GM19193 (cell line): ENCODE results near the gene RBPJ.

ENCODE experiments used
- POLR2A ChIP-seq: IDR thresholded peaks from 4 replicates; pipeline ENCODE4 v1.6.1; 2011; ENCODE audit not compliant: insufficient read depth, insufficient read length; ENCODE audit errors: extremely low read depth

RBPJ gene

GRCh38 chr4:26466578-26467270 is 145.9 kb downstream of the RBPJ start:
- TF ChIP-seq POLR2A: no peak

DNA sequence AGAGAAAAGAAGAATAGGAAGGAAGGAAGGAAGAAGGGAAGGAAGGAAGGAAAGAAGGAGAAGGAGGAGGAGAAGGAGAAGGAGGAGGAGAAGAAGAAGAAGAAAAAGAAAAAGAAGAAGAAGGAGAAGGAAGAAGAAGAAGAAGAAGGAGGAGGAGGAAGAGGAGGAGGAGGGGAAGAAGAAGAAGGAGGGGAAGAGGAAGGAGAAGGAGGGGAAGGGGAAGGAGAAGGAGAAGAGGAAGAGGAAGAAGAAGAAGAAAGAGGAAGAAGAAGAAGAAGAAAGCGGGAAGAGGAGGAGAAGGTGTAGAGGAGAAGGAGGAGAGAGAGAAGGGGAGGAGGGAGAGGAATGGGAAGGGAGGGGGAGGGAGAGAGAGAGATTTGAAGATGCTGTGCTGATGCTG is 146.9 kb downstream of the RBPJ start:
- no peak for TF ChIP-seq POLR2A

- TF ChIP-seq POLR2A: no peak
These were observed 147.6 kb downstream of the RBPJ start for GRCh38 chr4:26468283-26468949.

GRCh38 chr4:26468977-26469376 is 148.2 kb downstream of the RBPJ start:
- TF ChIP-seq POLR2A: no peak

DNA sequence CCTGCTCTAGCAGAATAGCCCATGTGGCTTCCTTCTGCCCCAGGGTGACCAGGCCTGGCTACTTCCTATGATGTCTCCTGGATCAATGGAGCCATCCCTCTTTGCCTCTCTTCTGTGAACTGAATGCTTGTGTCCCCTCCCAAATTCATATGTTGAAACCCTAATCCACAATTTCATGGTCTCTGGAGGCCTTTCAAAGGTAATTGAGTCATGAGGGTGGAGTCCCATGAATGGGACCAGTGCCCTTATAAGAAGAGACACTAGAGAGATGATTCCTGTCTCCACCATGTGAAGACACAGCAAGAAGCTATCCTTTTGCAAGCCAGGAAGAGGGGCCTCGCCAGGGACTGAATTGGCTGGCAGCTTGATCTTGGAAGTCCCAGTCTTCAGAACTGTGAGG is 151.1 kb downstream of the RBPJ start:
- no peak for TF ChIP-seq POLR2A

DNA sequence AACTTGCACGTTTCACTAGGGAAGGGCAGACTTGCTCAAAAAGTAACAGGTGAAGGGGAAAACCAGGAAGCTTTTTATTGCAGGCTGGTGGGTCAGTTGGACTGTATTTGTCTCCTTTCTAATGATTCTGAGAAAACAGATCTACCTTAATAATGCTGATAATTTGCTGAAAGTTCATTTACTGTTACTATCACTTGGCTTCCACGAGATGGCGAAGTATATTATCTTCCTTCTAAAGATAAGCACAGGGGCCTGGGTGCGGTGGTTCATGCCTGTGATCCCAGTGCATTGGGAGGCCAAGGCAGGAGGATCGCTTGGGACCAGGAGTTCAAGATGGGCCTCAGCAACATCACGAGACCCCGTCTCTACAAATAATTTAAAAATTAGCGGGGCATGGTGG is 153.1 kb downstream of the RBPJ start:
- TF ChIP-seq POLR2A: no peak

DNA sequence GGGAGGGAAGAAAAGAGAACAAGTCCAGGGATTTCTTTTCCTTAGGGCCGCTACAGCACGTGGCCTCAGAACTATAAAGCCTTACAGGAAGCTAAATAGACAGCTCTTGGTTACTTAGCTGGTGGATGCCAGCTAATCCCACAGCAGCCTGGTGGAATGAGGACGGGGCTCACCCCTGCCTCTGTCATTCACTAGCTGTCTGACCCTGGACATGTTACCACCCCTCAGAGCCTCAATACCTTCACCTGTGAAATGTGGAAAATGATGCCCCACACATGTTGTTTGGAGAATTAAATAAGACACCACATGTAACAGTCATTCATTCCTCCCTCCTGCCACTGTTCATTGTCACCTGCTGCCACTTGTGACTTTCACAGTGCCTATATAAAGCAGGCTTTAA is 153.7 kb downstream of the RBPJ start:
- TF ChIP-seq POLR2A: no peak

GRCh38 chr4:26475716-26476115 is 154.9 kb downstream of the RBPJ start:
- TF ChIP-seq POLR2A: no peak

GRCh38 chr4:26476545-26476944 is 155.7 kb downstream of the RBPJ start:
- no peak for TF ChIP-seq POLR2A

DNA sequence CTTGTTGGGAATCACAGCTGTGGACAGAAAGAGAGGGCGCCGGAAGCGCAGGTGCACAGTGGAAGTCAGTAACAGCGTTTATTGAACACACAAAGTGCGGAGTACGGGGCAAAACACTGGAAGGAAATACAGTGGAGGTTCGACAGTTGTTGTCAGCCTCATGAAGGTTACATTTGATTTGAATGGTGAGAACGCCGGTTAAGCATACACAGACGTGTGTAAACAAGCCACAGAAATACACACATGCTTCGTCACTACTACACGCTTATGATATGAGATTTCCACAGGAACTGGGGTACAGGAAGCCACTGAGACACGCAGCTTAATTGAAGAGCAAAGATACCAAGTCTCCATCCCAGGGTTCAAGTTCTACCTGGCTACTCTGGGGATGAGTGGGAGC is 157.5 kb downstream of the RBPJ start:
- no peak for TF ChIP-seq POLR2A

- TF ChIP-seq POLR2A: no peak
These were observed 162.0 kb downstream of the RBPJ start for GRCh38 chr4:26482508-26483462.

DNA sequence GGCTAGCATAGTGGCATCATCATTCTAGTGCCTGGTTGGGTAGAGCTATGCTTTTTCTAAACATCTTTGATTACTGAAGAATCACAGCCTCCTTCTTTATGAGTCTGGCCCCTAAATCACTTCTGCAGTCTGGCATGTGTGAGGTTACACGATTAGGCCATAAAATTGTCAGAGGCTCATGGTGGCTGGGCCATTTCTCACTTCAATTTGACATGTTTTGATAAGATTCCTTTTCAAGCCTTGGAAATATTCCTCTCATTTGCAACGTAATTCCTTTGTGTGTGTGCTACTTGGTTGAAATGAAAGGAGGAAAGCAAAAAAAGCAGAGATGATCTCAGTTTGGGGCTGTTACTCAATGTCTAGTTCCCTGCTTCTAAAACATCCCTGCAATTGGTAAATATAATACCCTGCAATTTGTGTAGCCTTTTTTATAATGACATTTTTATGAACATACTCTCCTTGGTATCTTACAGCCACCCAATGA is 163.3 kb downstream of the RBPJ start:
- TF ChIP-seq POLR2A: no peak

DNA sequence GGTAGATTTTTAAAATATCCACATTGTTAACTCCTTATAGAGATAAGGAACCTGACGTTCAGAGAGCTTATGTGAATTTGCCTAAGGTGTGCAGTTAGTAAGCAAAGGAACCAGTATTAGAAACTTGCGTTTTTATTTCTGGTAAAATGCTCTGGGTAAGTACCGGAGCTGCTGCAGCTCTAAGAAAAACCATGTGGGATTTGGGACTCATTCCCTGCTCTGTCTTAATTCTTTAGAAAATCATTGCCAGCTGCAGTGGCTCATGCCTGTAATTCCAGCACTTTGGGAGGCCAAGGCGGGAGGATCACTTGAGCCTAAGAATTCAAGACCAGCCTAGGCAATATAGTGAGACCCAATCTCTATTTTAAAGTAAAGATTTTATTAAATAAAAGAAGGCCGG is 163.7 kb downstream of the RBPJ start:
- no peak for TF ChIP-seq POLR2A
